SIG-M5 treated with dmso at 0.1 percent for 504 hours (cell line): ENCODE measurements around the gene C22orf31.

ENCODE experiments used
- DNase-seq: peaks from one replicate; lab custom pipeline; 2025; ENCODE audit not compliant: unreplicated experiment; lab: John Stamatoyannopoulos, UW

The C22orf31 gene

GRCh38 chr22:29081517-29082236, 20.0 kb upstream of the C22orf31 start:
- DNase-seq = no peak

GRCh38 chr22:29080106-29080975, 18.7 kb upstream of the C22orf31 start:
- DNase-seq = no peak

GRCh38 chr22:29079218-29079901, 17.7 kb upstream of the C22orf31 start:
- DNase-seq = no peak

GRCh38 chr22:29078869-29079207, 17.2 kb upstream of the C22orf31 start:
- no peak for DNase-seq

- DNase-seq = no peak
Observed at GRCh38 chr22:29078036-29078868, 16.6 kb upstream of the C22orf31 start.

GRCh38 chr22:29074276-29074772, 12.7 kb upstream of the C22orf31 start:
- DNase-seq = no peak

- DNase-seq = no peak
Observed at GRCh38 chr22:29073618-29074275, 12.1 kb upstream of the C22orf31 start.

- DNase-seq = no peak
Observed at GRCh38 chr22:29072979-29073617, 11.5 kb upstream of the C22orf31 start, which contains the start of gene KREMEN1. Gene KREMEN1 (plus strand): TSS chr22:29073035. CDS start chr22:29073131, 96 bp downstream.

GRCh38 chr22:29072193-29072978, 10.8 kb upstream of the C22orf31 start:
- peak; percentile 64 for DNase-seq

- no peak for DNase-seq
Observed at GRCh38 chr22:29071261-29072045, 9.8 kb upstream of the C22orf31 start.

GRCh38 chr22:29070490-29070889, 8.9 kb upstream of the C22orf31 start:
- DNase-seq = no peak

GRCh38 chr22:29069463-29069862, 7.8 kb upstream of the C22orf31 start:
- no peak for DNase-seq

- DNase-seq = no peak
Observed at GRCh38 chr22:29065468-29066190, 4.0 kb upstream of the C22orf31 start.

- DNase-seq = no peak
Observed at GRCh38 chr22:29062286-29062821, 723 bp upstream of the C22orf31 start.

- DNase-seq = no peak
Observed at GRCh38 chr22:29060931-29061330, 700 bp downstream of the C22orf31 start.

- no peak for DNase-seq
Observed at GRCh38 chr22:29060251-29060869, 1.3 kb downstream of the C22orf31 start.

GRCh38 chr22:29056472-29056871, 5.2 kb downstream of the C22orf31 start:
- DNase-seq = no peak
